NCI-H345 (cell line): ENCODE results near the gene AKT1.

Experiments used
- DNase-seq: peaks from one replicate; lab custom pipeline; 2025; lab: John Stamatoyannopoulos, UW

The AKT1 gene

DNA sequence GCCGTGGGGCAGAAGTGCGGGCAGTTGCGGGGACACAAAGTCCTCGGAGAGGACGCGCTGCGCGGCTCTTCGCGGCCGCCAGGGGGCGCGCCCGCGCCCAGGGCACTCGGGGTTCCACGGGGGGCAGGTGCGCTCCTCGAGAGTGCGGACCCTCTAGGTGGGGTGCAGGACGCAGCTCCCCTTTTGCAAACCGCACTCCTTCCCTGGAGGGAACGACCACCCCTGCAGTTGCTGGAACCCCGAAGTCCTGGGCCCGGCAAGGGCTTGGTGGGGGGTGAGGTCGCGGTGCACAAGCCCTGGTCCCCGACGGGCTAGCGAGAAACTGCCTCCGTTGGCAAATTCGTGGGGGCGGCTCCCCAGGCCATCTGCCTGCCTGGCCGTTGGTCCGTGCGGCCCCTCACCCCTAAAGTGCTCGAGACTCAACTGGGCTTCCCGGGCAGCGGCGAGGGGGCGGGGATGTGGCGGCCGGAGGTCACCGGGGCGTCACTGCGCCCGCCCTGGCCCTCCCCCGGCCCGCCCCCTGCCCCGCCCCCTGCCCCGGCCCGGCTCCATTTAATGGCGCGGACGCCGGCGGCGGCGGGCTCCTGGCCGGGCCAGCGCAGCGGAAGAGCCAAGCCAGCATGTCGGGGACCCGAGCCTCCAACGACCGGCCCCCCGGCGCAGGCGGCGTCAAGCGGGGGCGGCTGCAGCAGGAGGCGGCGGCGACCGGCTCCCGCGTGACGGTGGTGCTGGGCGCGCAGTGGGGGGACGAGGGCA is 71.7 kb downstream of the AKT1 start, which contains the start of gene ADSS1:
ADSS1 (plus strand) TSS at position 579 of the 756 bp plus-strand sequence; CDS start at position 621, 42 bp downstream.
- DNase-seq: peak; percentile 50

DNA sequence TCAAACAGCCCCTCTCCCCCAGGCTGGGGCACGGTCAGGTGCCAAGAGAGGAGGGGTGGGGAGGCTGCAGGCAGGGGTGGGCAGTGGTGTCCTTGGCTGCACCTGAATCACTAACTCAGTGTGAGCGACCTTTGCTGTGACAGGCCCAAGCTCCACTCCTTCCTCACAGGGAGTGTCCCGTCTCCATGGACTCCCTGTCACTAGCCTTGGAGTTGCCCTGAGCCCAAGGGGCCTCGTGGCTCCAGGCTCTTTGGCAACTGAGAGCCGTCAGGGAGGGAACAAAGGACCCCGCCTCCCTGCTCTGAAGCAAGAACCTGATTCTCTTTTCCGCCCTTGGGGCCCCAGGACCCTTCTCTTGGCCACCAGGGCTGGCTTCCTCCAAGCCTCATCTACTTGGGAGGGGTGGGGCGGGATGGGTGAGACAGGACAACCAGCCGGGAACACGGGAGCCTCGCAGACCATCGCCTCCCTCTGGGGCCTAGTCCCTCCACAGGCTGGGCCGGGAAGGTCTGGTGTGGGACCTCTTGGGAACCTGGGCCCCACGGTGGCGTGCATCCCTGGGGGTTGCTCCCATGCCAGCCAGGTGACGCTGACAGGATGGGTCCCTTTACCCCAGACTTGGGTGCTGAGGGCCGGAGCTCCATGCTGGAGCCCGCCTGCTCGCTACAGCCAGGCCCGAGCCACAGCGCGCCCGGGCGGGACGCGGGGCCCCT is 72.5 kb downstream of the AKT1 start:
- DNase-seq: no peak

DNA sequence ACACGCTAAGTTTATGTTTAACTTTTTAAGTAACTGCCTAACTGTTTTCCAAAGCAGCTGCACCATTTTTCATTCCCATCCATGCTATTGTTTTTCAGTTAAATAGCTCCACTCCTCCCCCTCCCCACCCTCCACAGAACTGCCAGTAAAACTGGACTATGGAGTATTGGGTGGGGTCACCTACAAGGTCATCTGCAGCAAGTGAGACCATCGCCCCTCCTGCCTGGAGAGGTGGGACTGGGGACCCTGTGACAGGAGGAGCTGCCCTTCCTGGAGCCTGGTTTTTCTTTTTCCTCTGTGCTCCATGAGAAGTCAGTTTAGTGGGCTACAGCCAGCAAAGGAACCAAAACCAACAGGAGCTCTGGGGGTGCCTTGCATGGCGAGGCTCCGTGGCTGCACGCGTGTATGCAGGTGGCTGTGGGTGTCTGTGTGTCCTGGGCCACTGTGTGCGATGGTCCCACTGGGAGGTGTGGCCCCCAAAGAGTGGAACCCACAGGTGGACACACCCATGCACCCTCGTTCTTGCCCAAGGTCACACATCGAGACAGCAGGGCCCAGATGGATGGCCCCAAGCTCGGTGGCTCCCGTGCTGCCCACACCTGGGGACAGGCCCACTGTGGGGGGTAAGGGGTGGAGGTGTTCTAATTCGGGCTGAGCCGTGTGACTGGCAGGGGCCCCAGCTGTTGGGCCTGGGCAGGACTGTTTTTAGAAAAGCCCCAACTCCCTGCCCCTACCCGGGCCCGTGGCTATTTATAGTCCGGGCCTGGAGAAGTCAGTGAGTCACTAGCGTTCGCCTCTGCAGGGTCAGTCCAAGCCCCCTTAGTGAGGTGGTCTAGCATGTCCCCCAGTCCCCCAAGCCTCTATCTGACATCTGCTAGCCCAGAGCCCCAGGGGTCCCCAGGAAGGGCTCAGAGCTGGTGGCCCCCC is 73.8 kb downstream of the AKT1 start:
- DNase-seq: no peak
